Measurements from ENCODE around the gene ADCYAP1R1. TPM values are rescaled to one million over a fixed set of nuclear protein-coding genes. Genes with fewer than 3 reads are reported as not detected.

Gene ADCYAP1R1
- total RNA-seq, 2 experiments from 2014 or later = not detected

GRCh38 chr7:31129067-31129466, 77.0 kb downstream of the ADCYAP1R1 start:
- Histone ChIP-seq H4K20me1 (ENCODE audit: insufficient read depth, low read length) (no peaks in the 10 kb centered on the region), H3K4me1 (ENCODE audit: insufficient read depth, low read length, poor library complexity, severe bottlenecking) (no peaks in the 10 kb centered on the region), H3K9me3 (ENCODE audit: low read length) (no peaks in the 10 kb centered on the region), H2AFZ (ENCODE audit: low read length) (no peak overlapping the region), H3K4me2 (ENCODE audit: low read length) (no peak overlapping the region), H3K36me3 (ENCODE audit: insufficient read depth, low read length) (no peaks in the 10 kb centered on the region), H3K4me3 (ENCODE audit: low read depth, low read length, poor library complexity, severe bottlenecking) (no peak overlapping the region), H3K9me2 (ENCODE audit: insufficient read depth, low read length) (no peaks in the 10 kb centered on the region), H3K27ac (ENCODE audit: low read depth, low read length, poor library complexity, severe bottlenecking) (no peak overlapping the region), H3K79me2 (ENCODE audit: insufficient read depth, low read depth, low read length) (no peaks in the 10 kb centered on the region)
- no peak for DNase-seq (ENCODE audit: low spot score)
- no TSS peak for BruUV-seq (replicated peaks)
- intact Hi-C loops (cut with micrococcal nuclease; ENCODE audit: unreplicated experiment) = no loop called here
- CTCF ChIA-PET (ENCODE audit: unreplicated experiment) = no interaction called here
- peak; percentile 39; the same call in 1 of the 2 replicates for TF ChIP-seq CTCF (conservative IDR thresholded peaks at IDR 0.05; ENCODE audit: low read length)
- no peak for TF ChIP-seq EZH2phosphoT487 (IDR thresholded peaks at IDR 0.05; ENCODE audit: borderline replicate concordance, low read depth, low read length)
- POLR2A ChIA-PET = interaction anchor here (0.7 to 0.8 kb wide), 2 partner anchors 303 to 451 kb away, joined by 3 read pairs; no protein-coding TSS in a partner anchor

- no peak for DNase-seq (ENCODE audit: low spot score)
- POLR2A ChIA-PET = interaction anchor here (0.7 to 0.9 kb wide), 2 partner anchors 9 to 305 kb away, joined by 3 read pairs; no protein-coding TSS in a partner anchor
- Histone ChIP-seq H3K4me1 (ENCODE audit: insufficient read depth, low read length, poor library complexity, severe bottlenecking) (no peaks in the 10 kb centered on the region), H4K20me1 (ENCODE audit: insufficient read depth, low read length) (no peaks in the 10 kb centered on the region), H3K4me2 (ENCODE audit: low read length) (no peak overlapping the region), H3K4me3 (ENCODE audit: low read depth, low read length, poor library complexity, severe bottlenecking) (no peak overlapping the region), H3K36me3 (ENCODE audit: insufficient read depth, low read length) (no peaks in the 10 kb centered on the region), H3K27ac (ENCODE audit: low read depth, low read length, poor library complexity, severe bottlenecking) (no peak overlapping the region), H2AFZ (ENCODE audit: low read length) (no peak overlapping the region), H3K79me2 (ENCODE audit: insufficient read depth, low read depth, low read length) (no peaks in the 10 kb centered on the region), H3K9me2 (ENCODE audit: insufficient read depth, low read length) (no peaks in the 10 kb centered on the region), H3K9me3 (ENCODE audit: low read length) (no peaks in the 10 kb centered on the region)
- BruUV-seq (replicated peaks) = no TSS peak
- CTCF ChIA-PET (ENCODE audit: unreplicated experiment) = interaction anchor here (1.4 to 1.7 kb wide), 3 partner anchors 9 to 148 kb away, joined by 3 to 6 read pairs (median 4); no protein-coding TSS in a partner anchor
- intact Hi-C loops (cut with micrococcal nuclease; ENCODE audit: unreplicated experiment) = loop anchor here (5.0 kb wide), 1 partner anchor 354 kb away; no protein-coding TSS in a partner anchor
- TF ChIP-seq EZH2phosphoT487 (IDR thresholded peaks at IDR 0.05; ENCODE audit: borderline replicate concordance, low read depth, low read length) = no peak
- TF ChIP-seq CTCF (conservative IDR thresholded peaks at IDR 0.05; ENCODE audit: low read length) = no peak
Measured at GRCh38 chr7:31133497-31133896, 81.4 kb downstream of the ADCYAP1R1 start.

All from OCI-LY7 (cell line).